ENCODE results near the gene HOXA6. TPM values are rescaled to one million over a fixed set of nuclear protein-coding genes. Genes with fewer than 3 reads are reported as not detected.

HOXA6 gene
- total RNA-seq, 1 donor from 2014 or later: 6.5 TPM

DNA sequence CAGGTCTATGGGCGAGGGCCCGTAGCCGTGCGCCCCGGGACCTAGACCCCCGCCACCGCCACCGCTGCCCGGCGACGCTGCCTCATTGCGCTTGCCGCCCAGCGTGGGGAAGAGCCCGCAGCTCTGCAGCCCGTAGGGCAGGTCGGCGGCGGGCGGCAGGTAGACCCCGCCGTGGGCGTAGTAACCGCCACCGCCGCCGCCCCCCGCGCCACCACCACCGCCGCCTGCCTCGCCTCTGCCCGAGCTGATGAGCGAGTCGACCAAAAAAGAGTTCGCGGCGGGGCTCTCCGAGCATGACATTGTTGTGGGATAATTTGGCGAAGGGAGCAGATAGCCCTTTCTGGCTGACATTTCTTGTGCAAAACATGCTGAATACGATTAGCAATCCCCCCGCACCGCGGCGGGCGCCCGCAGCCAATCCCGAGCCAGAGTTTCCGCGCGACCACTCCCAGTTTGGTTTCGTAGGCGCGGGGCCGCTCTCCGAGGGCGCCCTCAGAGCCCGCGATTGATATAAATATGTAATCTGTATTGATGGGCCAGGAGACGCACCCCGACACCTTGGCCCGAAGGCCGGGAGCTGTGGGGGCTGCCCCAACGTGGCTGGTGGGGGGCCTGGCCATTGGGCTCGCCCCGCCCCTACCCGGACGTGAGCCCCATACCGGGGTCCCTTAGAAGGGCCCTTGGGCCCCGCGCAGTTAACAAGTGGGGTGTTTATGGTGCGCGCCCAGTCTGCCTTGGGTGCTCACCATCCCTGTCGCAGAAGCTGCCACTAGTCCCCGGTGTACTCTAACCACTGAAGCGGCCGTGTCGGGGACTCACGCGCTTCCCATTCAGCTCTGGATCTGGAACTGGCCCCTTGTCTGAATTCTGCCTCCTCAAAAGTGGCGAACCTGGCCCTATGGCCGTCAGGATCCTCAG lies 26.6 kb upstream of the HOXA6 start, which contains the start of gene HOXA10:
HOXA10 (minus strand) TSS at position 365 of the 918 bp plus-strand sequence; CDS start at position 351, 14 bp downstream.
- no peaks in the 10 kb centered on the region for H3K36me3 ChIP-seq
- peaks cover 27% of the 10 kb centered on the region for H3K4me1 ChIP-seq
- peaks cover 100% of the 10 kb centered on the region for H3K27me3 ChIP-seq
- H3K4me3 ChIP-seq: peak within 1 kb of the TSS; percentile 45
- intact Hi-C loops (cut with DNase I): no loop called here
- H3K27ac ChIP-seq: peak within 1 kb of the TSS; percentile 51
- no peak for TF ChIP-seq CTCF (IDR thresholded peaks at IDR 0.05)
- ATAC-seq: peak; percentile 8
- H3K9me3 ChIP-seq: no peaks in the 10 kb centered on the region
- DNase-seq: peak; percentile 56

DNA sequence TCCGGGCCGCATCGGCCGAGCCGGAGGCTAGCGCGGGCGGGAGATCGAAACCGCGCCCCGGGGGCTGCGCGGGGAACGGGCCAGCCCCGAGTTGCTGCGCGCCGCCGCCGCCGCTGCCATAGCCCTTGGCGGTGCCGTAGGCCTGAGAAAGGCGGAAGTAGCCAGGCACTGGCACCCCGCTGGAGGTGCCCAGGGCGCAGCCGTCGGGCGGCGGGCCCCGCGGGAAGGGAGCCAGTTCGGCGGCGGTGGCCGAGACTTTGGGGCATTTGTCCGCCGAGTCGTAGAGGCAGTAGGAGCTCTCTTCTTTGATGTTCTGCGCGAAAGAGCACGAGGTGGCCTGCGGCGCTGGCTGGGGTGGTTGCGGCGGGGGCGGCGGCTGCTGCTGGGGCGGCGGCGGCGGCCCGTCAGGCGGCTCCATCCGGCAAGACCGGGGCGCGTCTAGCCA lies 26.0 kb upstream of the HOXA6 start:
- no peak for TF ChIP-seq CTCF (IDR thresholded peaks at IDR 0.05)
- intact Hi-C loops (cut with DNase I): no loop called here
- no peak overlapping the region for H3K27ac ChIP-seq
- H3K9me3 ChIP-seq: no peaks in the 10 kb centered on the region
- peaks cover 100% of the 10 kb centered on the region for H3K27me3 ChIP-seq
- H3K36me3 ChIP-seq: no peaks in the 10 kb centered on the region
- ATAC-seq: peak; percentile 79
- DNase-seq: peak; percentile 76
- peaks cover 27% of the 10 kb centered on the region for H3K4me1 ChIP-seq
- H3K4me3 ChIP-seq: peak overlapping the region; percentile 45

- ATAC-seq (peak; percentile 13), DNase-seq (peak; percentile 64)
- Histone ChIP-seq H3K36me3 (no peaks in the 10 kb centered on the region), H3K4me1 (peaks cover 27% of the 10 kb centered on the region), H3K4me3 (peak overlapping the region; percentile 45), H3K9me3 (no peaks in the 10 kb centered on the region), H3K27me3 (peaks cover 100% of the 10 kb centered on the region), H3K27ac (peak overlapping the region; percentile 51)
- intact Hi-C loops (cut with DNase I): no loop called here
- no peak for TF ChIP-seq CTCF (IDR thresholded peaks at IDR 0.05)
Measured at GRCh38 chr7:27172823-27173510, 25.4 kb upstream of the HOXA6 start.

- H3K27ac ChIP-seq: no peak overlapping the region
- intact Hi-C loops (cut with DNase I): no loop called here
- no peak overlapping the region for H3K4me3 ChIP-seq
- H3K27me3 ChIP-seq: peaks cover 100% of the 10 kb centered on the region
- no peak for TF ChIP-seq CTCF (IDR thresholded peaks at IDR 0.05)
- peak; percentile 32 for DNase-seq
- H3K4me1 ChIP-seq: peaks cover 27% of the 10 kb centered on the region
- no peaks in the 10 kb centered on the region for H3K36me3 ChIP-seq
- no peak for ATAC-seq
- H3K9me3 ChIP-seq: no peaks in the 10 kb centered on the region
Measured at GRCh38 chr7:27172315-27172774, 24.8 kb upstream of the HOXA6 start.

GRCh38 chr7:27171637-27172314 lies 24.2 kb upstream of the HOXA6 start:
- Histone ChIP-seq H3K4me3 (no peak overlapping the region), H3K4me1 (peaks cover 27% of the 10 kb centered on the region), H3K27me3 (peaks cover 100% of the 10 kb centered on the region), H3K36me3 (no peaks in the 10 kb centered on the region), H3K27ac (no peak overlapping the region), H3K9me3 (no peaks in the 10 kb centered on the region)
- peak; percentile 55 for DNase-seq
- intact Hi-C loops (cut with DNase I): no loop called here
- no peak for TF ChIP-seq CTCF (IDR thresholded peaks at IDR 0.05)
- no peak for ATAC-seq
